HG03159 (cell line): ENCODE results near the gene FYTTD1.

ENCODE experiments used
- ATAC-seq: cut with Tn5 transposase; IDR thresholded peaks from one replicate; pipeline ENCODE4 v1.9.1; 2021; ENCODE audit warnings: mild to moderate bottlenecking, moderate library complexity; ENCODE audit not compliant: unreplicated experiment

Gene FYTTD1

GRCh38 chr3:197736491-197737318 is 13.0 kb upstream of the FYTTD1 start, which contains the start of gene RUBCN:
RUBCN (minus strand) TSS chr3:197736904; CDS start chr3:197736719, 185 bp downstream.
- peak; percentile 81 for ATAC-seq

- ATAC-seq: no peak
These were observed 12.4 kb upstream of the FYTTD1 start for GRCh38 chr3:197737319-197737649.

GRCh38 chr3:197737749-197738462 is 11.8 kb upstream of the FYTTD1 start:
- ATAC-seq: no peak

DNA sequence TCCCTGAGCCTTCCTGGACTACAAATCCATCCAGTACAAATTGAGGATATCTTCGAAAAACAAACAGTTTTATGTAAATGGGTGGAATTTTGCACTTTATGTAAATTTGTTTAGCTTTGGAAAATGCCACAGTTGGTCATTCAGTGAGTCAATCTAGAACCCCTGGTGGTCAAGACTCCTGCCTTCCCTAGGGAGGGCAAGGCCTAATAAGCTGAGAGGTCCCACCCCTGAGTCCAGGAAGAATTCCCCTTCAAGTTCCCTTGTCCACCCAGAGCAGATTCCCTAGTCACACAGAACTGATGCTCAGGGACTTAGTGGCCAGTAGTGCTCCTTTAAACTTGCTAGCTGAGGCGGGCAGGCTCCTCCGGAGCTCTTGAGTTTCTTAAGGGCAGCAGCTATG is 6.9 kb upstream of the FYTTD1 start:
- ATAC-seq: no peak

DNA sequence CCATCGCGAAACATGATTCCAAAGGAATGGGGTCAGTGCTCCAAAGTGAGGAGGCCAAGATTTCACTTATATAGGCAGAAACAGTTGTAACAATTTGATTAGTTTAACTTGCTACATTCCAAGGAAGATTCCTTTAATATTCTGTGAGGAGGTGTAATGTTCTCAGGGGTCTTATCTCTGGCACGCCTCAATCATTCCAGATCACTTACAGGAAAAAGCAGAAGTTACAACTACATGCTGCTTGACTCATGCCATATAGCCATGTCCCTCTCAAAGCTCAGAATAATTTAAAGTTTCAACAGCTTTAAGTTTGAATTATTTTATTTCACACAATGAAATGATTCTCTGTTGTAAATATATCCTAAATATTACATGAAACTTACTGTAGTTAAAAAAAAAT is 3.5 kb upstream of the FYTTD1 start:
- no peak for ATAC-seq

GRCh38 chr3:197746801-197747237 is 2.9 kb upstream of the FYTTD1 start:
- ATAC-seq: no peak

GRCh38 chr3:197748597-197749314 is 927 bp upstream of the FYTTD1 start:
- no peak for ATAC-seq

- peak; percentile 35 for ATAC-seq
These were observed 425 bp upstream of the FYTTD1 start for GRCh38 chr3:197749315-197749600.

- peak; percentile 40 for ATAC-seq
These were observed 731 bp downstream of the FYTTD1 start for GRCh38 chr3:197750396-197750831.

DNA sequence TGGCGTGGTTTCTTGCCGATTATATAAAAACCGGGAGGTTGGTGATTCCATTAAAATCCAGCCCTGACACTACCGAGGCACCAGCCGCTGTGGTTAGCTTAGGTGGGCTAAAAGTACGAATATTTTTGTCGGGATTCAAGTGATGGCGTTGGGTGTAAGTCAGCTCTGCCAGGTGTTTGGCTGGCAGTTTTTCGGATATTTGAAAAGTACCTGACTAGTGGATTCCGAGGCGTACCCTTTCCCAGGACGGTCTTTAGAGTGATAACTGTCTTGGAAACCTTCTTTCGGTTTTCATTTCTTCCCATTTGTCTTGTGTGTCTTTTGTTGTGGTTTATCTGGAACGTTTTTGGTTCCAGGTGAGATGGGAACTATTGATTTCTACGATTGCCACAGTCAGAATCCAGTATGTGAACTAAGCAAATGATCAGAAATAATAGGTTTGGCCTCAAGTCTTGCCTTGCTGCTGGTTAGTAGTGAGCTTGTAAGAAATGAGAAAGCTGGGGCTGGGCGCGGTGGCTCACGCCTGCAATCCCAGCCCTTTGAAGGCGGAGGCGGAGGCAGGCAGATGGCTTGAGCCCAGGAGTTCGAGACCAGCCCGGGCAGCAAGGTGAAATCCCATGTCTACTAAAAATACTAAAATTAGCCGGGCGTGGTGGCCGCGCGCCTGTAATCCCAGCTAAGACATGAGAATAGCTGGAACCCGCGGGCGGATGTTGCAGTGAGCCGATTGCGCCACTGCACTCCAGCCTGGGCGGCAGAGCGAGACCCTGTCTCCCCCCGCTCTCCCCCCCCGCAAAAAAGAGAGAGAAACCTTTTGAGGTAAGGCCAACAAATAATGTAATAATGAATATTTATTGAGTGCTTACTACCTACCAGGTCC is 1.4 kb downstream of the FYTTD1 start:
- no peak for ATAC-seq

- ATAC-seq: no peak
These were observed 2.4 kb downstream of the FYTTD1 start for GRCh38 chr3:197752107-197752506.

DNA sequence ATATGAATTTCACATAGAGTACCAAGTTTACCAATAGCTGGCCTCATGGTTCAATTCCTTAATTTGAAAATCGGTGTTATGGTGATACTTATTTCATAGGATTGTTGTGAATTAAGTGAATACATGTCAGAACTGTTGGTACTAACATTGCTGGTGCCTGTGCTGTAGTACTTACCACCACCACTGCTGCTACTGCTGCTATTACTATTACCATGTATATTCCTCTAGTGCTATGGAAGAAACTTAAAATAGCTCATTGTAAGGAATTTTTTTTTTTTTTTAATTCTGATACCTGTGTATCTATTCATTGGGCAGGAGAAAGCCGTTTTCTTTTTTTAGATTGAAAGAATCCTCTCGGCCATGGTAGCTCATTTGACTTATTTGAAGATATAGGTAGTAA is 3.6 kb downstream of the FYTTD1 start:
- ATAC-seq: no peak

DNA sequence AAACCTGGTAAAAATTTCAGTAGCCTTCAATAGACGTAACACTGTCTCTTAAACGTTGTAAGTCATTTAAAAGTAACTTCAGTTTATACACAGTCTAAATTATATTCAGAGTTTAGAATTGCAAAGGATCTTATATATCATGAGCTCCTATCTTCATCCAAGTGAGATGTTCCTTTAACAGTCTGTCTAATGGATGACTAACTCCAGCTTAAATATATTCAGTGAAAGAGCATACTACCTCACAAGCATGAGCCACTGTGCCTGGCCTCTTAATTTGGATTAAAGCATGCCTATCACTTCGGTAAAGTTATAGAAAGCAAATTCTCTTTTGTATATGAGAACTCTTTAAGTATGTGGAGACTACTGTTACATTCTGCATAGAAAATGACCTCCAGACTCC is 7.0 kb downstream of the FYTTD1 start:
- no peak for ATAC-seq

DNA sequence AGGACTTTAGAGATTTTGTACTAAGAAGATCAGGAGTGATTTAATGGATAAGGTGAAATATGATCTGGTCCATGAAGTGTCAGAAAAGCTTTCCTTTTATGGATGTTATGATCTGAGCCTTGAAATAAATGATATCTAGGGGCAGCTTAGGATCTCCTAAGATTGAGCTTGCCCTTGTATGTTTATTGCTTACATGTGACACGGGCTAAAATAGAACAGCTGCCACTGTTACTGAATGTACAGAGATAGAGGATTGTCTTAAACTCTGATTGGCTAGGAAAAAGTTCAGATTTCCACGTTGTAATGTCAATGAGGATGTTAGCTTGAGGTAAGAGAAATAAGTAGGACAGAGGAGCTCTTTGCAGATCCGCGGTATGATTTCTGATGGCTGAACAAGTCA is 8.8 kb downstream of the FYTTD1 start:
- no peak for ATAC-seq

- ATAC-seq: no peak
These were observed 12.1 kb downstream of the FYTTD1 start for GRCh38 chr3:197761784-197762183.

- no peak for ATAC-seq
These were observed 25.6 kb downstream of the FYTTD1 start for GRCh38 chr3:197775317-197775716.

GRCh38 chr3:197782230-197782629 is 32.5 kb downstream of the FYTTD1 start:
- no peak for ATAC-seq

DNA sequence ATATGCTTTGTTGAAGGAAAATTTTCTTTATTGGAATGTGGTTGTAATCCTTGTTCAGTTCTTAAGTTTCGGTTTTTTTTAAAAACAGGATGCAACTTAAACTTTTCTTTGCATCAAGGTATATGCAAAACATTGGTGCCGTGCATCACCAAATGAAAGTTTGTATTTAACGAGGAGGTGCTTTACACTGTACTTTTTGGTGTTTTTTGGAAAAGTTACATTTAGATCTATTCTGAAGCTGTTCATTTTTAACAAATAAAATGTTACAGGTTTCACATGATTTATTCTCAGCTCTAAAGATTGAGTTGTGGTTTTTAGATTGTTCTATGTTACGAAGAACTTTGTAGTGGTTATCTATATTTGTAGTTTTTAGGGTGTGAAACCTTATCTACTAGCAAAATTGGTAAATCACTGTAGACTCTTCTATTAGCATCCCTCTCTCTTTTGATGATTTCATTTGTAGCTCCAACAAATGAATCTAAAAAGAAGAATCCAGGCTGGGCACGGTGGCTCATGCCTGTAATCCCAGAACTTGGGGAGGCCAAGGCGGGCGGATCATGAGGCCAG is 34.4 kb downstream of the FYTTD1 start:
- no peak for ATAC-seq

DNA sequence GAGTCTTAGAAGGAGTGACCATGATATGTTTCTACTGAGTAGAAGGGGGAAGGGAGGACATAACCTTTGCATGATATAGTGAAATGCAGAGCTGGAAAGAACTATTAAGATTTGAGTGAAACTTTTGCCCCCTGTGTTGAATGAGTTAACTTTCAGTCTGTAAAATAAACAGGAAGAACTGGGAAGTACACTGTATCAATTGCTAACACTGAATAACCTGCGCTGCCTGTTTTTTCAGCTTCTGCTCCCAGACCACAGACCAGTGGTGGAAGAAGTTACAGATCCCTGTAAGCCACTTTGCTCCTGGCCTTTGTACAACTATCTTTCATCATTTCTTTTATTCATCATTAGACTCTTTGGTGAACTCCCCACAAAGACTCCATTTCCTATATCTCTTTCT is 37.7 kb downstream of the FYTTD1 start:
- no peak for ATAC-seq

- no peak for ATAC-seq
These were observed 39.6 kb downstream of the FYTTD1 start for GRCh38 chr3:197789309-197789708.
